ENCODE data around the gene FAF1.
"Not testable (repeated sequence)": the region's sequence is repeated elsewhere in the genome, so short reads cannot be mapped to it uniquely, and the experiment has no call there.

Gene FAF1

DNA sequence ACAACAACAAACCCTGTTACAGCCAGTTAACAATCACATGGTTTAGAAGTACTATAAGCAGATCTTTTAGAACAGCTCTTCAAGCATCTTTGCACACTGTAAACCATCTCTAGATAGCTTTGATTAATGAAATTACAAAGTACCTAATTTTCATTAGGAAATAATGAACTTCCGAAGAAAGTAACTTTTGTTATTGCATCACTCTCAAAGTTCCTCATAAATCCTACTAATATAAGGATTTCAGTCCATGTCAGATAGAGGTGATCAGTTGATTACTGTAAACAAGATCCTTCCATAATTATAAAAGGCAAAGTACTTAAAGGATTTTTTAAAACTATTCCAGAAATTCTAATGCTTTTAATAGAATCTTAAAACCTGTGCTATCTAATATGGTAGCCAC lies 58.2 kb downstream of the FAF1 start:
- no peak for DNase-seq

- DNase-seq: no peak
Measured at GRCh38 chr1:50898773-50899172, 61.3 kb downstream of the FAF1 start.

DNA sequence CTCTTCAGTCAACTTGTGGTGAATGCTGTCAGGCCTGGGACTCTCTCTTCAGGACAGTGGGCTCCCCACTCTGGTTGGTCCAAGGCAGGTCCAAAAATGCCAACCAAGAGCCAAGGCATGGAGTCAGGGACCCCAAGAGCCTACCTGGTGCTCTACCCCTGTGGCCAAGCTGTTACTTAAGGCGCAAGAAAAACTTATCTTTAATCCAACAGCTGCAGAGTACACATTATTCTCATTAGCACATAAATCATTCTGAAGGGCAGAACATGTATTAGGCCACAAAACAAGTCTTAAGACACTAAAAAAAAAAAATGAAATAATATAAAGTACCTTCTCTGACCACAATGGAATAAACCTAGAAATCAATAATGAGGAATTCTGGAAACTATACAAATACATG lies 65.7 kb downstream of the FAF1 start:
- no peak for DNase-seq

DNA sequence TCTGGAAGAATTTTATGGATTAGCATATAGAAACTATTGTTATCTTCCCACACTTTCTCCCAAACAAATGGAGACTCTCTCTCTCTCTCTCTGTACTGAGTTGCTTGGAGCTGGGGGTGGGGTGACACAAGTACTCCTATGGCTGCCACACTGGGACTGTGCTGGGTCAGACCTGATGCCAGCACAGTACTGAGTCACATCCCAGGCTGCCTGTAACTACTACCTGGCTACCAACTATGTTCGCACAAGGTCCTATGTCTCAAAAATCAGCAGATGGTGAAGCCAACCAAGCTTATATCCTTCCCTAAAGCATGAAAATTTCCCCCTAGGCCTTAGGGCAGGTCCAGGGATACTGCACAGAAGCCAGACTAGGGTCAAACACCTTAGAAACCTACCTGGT lies 66.6 kb downstream of the FAF1 start:
- DNase-seq: no peak

- DNase-seq: not testable (repeated sequence)
Measured at GRCh38 chr1:50887555-50887954, 72.5 kb downstream of the FAF1 start.

DNA sequence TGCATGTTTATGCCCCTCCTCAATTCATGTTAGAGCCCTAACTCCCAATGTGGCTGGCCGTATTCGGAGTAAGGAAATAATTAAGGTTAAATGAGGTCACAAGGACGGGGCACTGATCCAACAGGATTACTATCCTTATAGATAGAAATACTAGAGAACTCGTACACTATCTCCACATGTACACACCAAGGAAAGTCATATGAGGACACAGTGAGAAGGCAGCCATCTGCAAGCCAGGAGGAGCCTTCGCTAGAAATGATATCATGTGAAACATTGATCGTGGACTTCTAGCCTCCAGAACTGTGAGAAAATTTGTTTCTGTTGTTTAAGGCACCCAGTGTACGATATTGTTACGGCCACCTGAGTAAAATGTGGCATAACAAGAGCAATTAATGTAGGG lies 79.7 kb downstream of the FAF1 start:
- DNase-seq: no peak

DNA sequence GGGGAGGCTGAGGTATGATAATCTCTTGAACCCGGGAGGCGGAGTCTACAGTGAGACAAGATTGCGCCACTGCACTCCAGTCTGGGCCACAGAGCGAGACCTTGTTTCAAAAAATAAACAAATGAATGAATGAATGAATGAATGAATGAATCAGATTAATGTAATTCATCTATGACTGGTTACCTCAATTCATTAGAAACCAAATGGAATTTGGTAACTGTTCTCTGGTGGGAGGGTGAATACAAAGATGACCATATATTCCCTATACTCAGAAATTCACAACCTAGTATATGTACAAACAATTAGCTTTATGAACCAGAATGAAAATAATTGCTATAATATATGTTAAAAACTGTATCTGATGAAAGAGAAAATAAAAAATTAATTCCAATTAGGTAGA lies 80.9 kb downstream of the FAF1 start:
- DNase-seq: no peak

DNA sequence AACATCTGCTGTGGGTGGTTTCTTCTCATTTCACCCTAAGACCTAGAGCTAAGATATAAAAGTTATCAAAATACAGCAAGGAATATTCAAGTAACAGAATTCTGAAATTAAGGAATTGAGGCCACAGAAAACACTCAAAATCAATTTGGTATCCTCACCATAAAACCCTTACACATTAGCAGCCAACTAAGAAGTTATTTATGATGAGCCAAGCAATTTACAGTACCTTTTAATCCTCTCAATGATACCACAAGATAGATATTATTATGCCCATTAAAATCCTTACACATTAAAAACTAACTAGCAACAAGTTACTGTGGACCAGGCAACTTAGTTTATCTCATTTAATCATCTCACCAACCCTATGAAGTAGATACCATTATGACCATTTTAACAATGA lies 81.6 kb downstream of the FAF1 start:
- DNase-seq: no peak

- DNase-seq: no peak
Measured at GRCh38 chr1:50877641-50878040, 82.4 kb downstream of the FAF1 start.

- DNase-seq: peak; percentile 52
Measured at GRCh38 chr1:50873458-50874187, 86.4 kb downstream of the FAF1 start.

DNA sequence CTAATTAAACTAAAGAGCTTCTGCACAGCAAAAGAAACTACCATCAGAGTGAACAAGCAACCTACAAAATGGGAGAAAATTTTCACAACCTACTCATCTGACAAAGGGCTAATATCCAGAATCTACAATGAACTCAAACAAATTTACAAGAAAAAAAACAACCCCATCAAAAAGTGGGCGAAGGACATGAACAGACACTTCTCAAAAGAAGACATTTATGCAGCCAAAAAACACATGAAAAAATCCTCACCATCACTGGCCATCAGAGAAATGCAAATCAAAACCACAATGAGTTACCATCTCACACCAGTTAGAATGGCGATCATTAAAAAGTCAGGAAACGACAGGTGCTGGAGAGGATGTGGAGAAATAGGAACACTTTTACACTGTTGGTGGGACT lies 95.2 kb downstream of the FAF1 start:
- not testable (repeated sequence) for DNase-seq

- no peak for DNase-seq
Measured at GRCh38 chr1:50861772-50862171, 98.3 kb downstream of the FAF1 start.

DNA sequence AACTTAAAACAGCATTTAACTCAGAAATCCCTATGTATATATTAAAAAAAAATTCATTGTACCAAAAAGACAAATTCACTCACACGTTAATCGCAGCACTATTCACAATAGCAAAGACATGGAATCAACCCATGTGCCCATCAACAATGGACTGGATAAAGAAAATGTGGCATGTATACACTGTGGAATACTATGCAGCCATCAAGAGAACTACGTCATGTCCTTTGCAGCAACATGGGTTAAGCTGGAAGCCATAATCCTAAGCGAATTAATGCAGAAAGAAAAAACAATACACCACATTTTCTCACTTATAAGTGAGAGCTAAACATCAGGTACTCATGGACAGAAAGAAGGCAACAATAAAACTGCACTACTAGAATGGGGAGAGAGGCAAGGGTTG lies 99.4 kb downstream of the FAF1 start:
- no peak for DNase-seq

DNA sequence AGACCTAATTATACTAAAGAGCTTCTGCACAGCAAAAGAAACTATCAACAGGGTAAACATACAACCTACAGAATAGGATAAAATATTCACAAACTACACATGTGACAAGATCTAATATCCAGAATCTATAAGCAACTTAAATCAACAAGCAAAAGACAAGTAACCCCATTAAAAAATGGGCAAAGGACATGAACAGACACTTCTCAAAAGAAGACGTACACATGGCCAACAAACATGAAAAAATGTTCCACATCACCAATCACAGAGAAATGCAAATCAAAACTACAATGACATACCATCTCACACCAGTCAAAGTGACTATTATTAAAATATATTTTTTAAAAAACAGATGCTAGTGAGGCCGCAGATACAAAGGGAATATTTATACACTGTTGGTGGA lies 99.8 kb downstream of the FAF1 start:
- DNase-seq: no peak

- DNase-seq: no peak
Measured at GRCh38 chr1:50859657-50860056, 100.4 kb downstream of the FAF1 start.

GRCh38 chr1:50858761-50859160 lies 101.3 kb downstream of the FAF1 start:
- no peak for DNase-seq

DNA sequence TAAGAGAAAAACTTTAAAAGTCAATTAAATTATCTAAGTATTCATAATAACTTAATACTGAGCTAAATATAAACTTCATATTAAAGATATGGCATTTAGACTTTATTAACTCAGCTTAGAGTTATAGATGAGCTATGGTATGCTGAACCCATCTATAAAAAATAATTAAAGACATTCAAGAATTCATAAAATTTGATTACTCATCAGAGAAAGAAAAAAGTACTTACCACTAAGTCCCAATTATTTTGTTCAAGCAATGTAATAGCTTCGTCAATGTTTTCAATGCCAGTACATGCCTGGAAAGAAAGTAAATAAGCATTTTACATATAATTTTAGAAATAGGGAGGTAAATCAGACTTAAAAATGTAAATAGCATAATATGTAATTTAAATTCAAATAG lies 102.4 kb downstream of the FAF1 start:
- no peak for DNase-seq

DNA sequence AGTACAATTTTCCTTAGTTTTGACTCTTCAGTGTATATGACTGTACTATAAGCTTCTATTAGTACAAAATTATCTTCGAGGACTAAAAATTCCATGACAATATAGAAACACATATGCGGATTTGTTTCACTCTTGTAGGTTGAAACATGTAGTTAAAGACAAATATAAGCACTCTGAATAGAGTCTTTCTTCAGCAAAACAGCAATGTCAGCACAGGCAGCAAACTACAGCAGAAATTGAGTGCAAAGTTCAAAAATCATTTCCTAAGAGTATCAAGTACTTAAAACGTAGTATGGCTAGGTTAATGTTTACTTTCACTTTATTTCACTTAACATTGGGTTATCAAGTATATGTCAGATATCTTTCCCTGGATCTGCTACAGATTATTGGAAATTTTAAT lies 106.7 kb downstream of the FAF1 start:
- no peak for DNase-seq

- DNase-seq: no peak
Measured at GRCh38 chr1:50852889-50853288, 107.2 kb downstream of the FAF1 start.

DNA sequence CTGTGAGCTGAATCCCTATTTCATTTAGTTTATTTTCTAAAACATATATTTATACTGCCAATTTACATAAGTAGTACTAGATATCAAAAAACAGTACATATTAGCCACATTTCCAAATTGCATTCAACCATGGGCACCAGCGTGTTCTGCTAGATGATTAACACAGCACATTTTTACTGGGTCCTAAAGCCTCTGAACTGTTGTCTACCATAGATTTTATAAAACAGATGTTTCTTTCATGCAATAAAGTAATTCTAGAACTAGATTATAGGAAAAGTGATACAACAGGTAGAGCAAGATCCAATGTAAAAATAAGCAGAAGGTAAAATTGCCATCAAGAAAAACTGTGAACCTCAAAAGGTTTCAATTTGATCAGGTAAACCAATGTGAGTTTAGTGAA lies 108.6 kb downstream of the FAF1 start:
- no peak for DNase-seq

GRCh38 chr1:50851034-50851433 lies 109.0 kb downstream of the FAF1 start:
- DNase-seq: no peak

- DNase-seq: no peak
Measured at GRCh38 chr1:50847303-50847702, 112.8 kb downstream of the FAF1 start.

- DNase-seq: no peak
Measured at GRCh38 chr1:50846224-50846839, 113.7 kb downstream of the FAF1 start.

GRCh38 chr1:50841791-50842387 lies 118.2 kb downstream of the FAF1 start:
- DNase-seq: no peak

DNA sequence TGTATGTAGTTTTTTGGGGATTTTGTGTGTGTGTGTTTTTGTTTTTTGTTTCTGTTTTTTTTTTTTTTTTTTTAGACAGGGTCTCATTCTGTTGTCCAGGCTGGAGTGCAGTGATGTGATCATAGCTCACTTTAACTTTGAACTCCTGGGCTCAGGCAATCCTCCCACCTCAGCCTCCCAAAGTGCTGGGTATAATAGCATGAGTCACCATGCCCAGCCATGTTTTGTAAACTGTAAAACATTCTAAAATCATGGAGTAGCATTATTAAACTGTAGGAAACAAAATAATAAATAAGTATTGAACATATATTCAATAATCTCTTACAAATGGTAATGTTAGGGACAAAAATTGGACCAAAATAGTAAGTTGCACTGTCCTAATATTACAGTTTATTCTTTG lies 124.0 kb downstream of the FAF1 start:
- DNase-seq: no peak
